GM21423 (cell line): ENCODE data around the gene RAPGEF4.

Source experiments
- ATAC-seq: cut with Tn5 transposase; IDR thresholded peaks from one replicate; pipeline ENCODE4 v1.9.1; 2021; ENCODE audit warnings: mild to moderate bottlenecking, moderate library complexity; ENCODE audit not compliant: unreplicated experiment

RAPGEF4 gene

DNA sequence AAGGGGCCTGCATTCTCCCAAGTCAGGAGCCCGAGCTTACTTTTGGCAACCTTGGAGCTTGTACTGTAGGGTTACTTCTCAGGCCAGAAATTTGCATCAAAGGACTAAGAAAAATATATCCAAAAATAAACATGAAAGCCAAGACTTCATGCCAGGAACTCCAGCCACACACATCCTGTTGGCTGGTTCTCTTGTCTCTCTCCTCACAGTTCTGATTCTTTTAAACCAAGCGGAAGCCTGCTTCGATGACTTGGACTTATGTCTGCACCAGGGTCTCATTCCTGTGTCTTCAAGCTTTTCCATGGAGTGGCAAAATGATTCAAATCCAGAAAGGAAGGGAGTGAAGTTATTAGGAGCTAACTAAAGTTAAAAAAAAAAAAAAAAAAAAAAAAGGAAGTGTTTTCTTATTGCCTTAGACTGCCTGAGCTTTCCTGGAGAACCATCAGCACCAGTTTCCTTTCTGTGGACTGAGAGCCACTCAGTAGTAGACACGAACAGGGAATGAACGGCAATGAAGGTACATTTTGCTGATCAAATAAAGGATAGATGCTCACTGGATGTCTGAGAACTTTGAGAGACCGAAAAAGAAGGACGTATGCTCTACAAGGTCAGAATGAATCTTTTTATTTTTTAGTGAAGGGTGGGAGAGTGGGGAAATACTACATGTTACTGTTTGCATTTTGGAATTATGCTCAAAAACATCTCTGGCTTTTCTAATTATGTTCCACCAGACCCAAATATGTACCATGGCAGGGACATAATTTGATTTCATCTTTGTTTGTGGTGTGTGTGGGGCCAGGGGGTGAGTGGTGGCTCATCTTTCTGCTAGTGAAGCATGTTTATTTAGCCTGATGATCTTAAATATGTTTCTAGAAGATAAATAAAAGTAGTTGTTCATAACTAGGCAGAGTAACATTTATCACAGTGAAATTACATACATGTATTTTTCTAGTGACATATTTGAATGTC lies 86.0 kb downstream of the RAPGEF4 start:
- no peak for ATAC-seq

DNA sequence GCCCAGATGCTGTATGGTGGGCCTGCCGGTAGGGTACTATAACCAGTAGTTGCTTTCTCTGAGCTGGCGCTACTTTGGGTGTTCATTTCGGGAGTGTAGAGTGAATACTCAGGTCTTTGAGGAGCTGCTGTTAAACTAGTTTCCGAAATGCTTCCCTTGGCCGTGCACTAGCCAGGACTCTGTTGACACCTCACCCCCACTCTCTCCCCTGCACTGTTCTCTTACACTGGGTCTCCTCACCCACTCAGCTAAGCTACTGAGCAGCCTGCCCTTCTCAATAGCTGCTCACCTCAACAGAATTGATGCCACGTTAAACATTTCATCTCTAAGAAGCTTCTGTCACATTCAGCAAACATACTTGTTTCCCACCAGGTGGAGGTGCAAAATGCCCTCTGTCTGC lies 86.9 kb downstream of the RAPGEF4 start:
- no peak for ATAC-seq

DNA sequence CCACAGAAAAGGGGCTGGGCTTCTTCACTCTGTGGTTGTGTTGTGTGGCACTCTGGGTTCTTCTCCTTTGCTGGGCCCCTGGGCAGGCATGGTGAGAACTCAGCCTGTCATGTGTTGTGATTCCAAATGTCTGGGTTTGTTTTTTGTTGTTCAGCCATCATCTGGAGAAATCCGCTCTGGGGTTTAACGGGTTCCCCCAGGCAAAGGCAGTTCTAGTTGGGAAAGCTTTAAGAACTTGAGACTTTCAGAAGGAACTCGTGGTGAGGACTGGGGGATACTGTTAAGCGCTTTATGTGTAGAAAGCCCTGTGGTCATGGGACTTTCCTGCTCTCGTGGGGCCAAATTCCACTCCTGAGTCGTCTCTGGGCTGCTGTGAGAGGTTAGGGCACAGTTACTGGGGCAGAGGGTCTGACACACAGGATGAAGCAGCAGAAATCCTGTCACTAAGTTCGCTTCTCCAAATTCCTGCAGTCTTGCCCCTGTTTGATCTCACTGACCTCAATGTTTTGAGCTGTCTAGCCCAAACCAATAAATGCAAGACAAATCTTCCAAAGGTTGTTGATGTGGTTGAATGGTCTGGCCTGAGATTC lies 87.7 kb downstream of the RAPGEF4 start:
- ATAC-seq, result no peak

DNA sequence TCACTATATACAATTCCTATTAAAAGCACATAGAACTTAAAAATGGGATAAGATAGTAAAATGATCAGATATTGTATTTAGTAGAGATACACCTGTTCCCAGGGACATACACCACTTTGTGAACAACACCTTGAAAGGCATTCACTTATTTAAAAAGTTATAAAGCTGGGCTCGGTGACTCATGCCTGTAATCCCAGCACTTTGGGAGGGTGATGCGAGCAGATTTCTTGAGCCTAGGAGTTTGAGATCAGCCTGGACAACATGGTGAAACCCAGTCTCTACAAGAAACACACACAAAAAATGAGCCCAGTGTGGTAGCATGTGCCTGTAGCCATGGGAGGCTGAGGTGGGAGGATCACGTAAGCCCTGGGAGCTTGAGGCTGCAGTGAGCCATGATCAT lies 90.9 kb downstream of the RAPGEF4 start:
- ATAC-seq, result no peak

DNA sequence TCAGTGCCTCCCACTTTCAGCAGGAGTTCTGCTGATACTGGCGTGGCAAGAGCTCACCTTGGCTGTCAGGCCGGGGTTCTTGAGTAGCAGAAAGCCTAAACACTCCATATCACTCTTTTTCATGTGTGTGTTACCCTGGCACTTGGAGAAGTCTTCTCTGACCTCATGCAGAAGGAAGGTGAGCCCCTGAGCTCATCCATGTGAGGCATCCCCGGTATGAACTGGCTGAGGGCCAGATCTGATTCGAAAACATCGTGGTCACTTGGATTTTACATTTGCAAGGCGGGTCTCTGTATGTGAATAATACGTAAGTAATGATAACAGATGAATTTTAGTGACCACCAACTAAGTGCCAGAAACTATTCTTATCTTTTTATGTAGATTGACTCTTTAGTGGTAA lies 93.6 kb downstream of the RAPGEF4 start:
- no peak for ATAC-seq

DNA sequence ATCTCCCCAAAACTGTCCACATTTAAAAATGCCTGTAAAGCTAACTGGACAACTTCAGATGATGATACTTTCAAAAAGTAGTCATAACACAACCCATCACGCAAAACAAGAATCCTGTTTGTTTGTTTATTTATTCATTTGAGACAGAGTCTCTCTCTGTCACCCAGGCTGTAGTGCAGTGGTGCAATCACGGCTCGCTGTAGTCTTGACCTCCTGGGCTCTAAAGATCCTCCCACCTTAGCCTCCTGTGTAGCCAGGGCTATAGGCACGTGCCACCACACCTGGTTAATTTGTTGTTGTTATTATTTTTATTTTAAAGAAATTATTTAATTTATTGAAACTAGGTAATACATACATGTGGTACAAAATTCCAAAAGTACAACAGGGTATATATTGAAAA lies 94.8 kb downstream of the RAPGEF4 start:
- ATAC-seq, result no peak

DNA sequence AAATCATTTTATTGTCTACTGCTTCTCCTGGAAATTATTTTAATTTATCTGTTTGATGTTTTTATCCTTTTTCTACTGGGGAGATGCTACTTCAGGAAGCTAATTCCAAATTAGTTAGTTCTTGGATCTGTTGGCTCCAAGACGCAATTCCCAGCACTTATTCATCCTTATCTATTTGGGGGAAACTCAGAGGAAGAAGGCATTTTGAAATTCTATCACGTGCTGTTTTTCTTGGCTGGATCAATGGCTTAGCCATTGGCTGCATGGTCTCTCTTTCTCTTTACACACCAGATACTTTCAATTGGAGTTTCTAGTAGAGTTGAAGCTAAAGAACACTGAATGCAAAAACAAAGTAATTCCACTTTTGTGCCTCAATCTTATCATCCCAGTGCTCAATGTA lies 98.3 kb downstream of the RAPGEF4 start:
- ATAC-seq, result no peak

DNA sequence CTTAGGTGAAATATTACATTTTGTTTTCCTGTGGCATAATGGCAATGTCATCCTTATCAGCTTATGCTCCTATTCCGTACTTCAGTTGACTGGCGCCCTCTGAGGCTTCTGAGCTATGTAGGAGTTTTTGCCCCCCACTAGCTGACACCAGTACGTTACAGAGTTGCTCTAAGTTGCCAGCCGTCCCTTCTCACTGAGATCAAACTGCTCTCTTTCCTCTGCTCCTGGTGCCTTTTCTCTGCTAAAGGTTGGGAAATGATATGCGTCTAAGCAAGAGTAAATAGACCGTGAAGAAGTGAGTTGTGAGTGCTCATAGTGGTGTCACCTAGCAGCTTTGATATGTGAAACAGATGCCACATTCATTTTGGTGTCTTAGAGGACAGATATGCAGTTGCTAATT lies 99.2 kb downstream of the RAPGEF4 start:
- no peak for ATAC-seq

DNA sequence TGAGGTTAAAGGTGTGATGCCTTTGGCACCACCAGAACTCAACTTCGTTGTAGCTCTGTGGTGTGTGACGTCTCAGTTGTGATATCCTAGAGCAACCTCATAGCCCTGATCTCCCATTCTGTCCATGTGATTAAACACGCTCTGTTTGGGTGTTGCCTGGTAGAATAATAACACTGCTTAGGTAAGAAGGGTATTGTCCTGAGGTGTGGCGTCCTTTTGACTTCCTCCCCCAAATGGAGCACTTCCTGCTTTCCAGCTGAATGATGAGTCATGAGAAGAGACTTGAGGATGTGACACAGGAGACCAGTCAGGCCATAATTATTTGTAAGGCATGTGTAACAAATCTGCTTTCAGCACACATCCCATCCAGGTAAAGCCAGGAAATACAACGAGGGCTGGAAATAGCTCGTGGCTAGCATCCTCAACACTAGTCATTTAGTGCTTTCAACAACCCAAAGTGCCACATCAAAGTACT lies 100.7 kb downstream of the RAPGEF4 start:
- ATAC-seq, result no peak

DNA sequence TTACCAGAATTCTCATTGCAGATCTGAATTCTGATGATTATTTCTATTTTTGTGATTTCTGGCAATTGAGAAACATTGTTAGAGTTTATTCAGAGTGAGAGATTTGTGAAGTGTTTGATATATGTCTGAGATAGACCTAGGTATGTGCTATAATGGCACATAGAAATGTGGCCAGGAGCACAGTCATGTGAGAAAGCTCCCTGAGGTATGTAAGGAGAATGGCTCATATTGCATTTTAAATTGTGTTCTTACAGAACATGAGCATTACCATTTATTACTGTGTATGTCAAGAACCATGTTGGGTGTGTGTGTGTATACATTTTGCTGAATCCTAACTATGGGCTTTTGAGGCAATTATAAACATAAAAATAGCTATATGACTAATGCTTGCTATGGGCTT lies 101.2 kb downstream of the RAPGEF4 start:
- ATAC-seq, result no peak

DNA sequence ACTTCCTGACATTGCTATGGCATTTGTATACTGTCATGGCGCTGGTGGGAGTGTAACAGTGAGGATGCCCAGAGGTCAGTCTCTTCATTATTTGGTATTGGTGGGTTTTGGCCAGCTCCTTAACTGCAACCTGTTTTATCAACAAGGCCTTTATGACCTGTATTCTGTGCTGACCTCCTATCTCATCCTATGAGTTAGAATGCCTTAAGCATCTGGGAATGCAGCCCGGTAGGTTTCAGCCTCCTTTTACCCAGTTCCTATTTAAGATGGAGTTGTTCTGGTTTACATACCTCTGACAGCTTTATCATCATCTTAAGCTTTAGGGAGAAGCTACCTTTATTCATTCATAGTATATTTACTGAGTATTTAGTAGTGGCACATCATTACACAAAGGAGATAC lies 103.8 kb downstream of the RAPGEF4 start:
- no peak for ATAC-seq

DNA sequence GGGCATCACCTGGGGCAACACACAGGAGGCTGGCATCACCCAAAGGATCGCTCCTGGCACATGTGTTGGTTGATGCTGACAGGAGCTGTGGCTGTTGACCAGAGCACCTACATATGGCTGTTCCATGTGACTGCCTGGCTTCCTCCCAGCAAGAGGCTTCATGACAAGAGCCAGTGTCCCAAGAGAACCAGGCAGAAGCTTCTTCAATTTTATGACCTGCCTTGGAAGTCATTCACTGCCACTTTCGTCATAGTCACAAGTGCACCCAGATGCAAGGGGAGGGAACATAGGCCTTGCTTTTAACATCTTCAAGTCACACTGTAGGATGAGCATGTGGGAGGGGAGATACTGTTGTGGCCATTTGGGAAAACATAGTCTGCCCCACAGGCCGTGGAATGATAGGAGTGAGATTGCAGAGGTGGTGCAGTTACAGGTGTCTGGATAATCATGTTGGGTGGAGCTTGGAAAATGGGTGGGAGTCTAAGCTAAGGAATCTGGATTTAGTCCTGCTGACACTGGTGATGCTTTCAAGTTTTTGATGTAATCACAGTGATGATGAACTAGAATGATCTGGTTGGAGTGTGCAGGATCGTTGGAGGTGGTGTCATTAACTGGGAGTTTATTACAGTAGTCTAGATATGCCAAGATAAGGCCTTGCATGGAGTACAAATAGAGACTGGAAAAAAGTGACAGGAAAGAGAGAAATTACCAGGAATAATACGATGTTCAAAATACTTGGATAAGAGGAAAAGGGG lies 107.0 kb downstream of the RAPGEF4 start:
- no peak for ATAC-seq

DNA sequence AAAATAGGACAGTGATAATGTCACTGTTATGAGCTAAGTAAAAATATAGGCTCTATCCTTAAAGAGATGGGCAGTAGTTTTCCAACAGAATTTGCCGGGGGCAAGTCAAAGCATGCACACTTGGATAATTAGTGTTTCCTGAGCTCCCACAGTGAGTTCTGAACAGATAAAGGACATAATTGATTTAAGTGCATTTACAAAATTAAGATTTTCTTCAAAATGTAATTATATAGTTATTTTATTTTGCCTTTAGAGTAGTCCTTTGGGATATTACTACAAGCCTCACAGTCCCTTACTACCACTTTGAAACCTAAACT lies 107.6 kb downstream of the RAPGEF4 start:
- no peak for ATAC-seq

DNA sequence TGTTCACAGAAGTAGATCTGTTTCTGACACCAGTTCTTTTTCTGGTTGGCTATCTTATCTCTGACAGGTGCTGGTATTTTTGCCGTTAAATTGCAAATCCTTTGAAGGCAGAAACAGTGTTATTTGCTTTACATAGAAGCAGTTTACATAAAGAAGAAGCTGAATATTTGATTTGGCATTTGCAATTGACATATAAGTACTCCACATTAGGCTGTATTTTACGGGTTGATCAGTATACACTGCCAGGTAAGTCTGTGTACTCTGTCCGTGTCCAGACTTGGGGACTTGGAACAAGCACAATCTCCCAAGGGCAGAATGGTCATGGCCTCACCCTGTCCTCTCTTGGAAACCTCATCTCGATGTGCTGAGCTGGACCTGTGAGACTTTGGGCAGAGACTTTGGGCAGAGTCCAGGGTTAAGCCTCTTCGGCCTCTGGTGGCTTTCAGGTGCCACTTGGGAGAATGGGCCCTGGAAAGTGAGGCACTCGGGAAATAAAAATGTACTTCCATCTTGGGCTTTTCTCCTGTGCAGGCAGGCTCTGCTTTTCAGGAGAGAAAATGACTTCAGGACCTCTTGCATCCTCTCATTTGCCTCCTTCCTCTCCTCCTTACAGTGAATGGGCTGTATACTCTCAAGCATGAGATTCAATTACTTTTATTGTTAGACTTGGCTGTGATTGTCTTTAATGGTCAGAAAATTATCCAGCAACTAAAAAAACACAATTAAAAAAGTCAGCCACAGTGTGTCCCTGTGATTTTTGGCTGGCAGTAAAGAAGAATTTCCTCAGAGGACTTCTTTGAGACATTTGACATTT lies 108.5 kb downstream of the RAPGEF4 start:
- ATAC-seq, result no peak

DNA sequence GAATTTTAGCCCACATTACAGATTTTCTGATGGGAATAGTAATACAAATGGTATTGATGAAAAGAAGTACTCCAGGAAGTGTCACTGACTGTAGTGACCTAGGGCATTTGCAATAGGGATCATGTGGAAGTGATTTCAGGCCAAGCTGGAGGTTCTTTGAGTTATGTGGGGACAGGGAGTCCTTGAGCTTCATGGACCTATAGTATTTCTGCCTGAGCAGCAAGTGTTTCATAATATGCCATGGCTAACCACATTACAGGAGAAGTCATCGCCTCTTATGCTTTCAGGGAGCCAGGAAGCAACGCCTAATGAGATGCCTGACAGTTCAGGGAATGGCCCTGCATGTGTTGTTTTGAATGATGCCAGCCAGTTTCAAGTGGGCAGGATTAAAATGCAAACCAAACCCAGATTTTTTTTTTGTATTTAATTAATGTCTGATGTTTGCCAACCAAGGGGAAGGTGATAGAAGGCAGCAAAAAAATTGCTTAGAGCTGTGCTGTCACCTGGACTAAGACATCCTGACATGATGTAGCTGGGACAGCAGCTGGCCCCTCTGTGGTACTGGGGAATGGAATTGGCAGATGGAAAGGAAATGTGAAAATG lies 109.5 kb downstream of the RAPGEF4 start:
- no peak for ATAC-seq

DNA sequence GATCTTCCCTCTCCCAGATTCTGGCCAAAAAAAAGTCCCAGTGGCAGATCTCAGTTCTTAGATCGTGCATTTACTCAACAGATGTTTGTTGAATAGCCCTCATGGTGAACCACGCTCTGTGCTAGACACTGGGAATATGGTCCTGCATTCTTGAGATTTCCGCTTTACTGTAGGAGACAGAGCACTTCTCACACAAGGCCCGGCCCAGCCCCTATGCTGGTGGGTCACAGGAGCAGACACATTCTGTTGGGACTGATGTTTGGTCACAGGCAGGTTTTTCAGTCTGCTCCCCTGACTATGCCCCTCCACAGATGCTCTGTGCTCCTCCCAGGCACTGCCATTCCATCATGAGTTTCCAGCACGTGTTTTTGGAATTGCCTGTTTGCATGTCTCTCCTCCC lies 110.9 kb downstream of the RAPGEF4 start:
- no peak for ATAC-seq

DNA sequence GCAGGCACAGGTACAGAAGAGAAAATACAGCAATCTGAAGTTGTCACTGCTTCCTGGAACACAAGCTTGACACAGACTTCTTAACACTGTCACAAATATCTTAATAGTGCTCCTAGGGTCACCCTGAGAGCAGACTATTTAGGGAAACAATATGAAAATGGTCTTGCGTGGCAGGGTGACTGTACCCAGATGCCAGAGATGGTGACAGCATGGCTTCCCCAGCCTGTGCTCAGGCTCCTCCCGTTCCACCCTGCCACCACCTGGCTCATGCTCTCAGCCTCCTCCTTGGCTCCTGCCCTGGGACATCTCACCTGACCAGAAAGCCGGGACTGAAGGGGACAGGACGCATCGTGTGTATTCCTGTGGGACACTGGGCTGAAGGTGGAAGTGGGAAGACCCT lies 111.5 kb downstream of the RAPGEF4 start:
- ATAC-seq, result no peak

DNA sequence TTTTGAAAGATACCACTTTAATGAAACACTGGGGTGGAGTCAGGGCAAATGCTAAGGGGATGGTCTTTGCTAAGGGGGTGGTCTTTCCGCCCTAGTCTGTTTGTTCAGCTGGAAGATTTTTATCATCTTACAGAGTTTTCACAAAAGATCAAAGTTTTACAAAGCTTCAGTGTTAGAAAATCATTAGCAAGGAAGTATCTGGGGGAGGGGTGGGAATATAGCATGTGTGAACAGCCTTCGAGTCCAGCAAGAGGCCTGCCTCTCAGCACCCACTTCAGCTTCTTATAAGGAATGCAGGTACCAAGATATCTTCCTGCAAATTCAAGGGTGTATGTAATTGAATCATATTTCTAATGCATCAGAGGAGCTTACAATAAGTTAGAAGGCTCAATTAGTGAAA lies 112.9 kb downstream of the RAPGEF4 start:
- no peak for ATAC-seq

DNA sequence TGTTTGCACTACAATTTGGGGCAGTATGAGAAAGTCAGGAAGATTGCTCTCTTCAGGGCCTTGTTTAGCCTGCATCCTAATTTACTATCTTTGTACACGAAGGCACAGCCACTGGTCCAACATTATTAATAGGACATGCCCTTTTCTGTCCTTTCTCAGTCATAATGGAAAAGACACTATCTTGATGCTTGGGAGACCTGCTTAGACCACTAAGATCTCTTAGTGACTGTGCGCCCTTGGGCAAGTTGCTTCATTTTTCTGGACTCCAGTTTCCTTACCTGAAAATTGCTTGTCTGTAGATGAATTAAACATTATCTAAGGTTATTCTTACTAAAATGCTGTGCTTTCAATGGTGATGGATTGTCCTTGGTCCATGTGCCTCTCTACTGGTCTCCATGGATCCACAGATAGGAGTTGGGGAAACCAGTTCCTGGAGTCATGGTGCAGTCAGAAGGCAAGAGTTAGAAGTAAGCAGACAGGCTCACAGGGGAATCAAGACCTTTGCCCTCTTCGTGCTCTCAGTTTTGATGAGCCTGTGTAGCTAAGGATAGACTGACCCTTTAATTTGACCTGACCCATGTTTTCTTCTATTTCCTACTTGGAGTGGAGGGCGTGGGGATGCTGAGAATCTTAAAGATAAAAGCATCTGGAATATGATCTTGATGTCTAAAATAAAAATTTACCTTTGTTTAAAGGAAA lies 114.0 kb downstream of the RAPGEF4 start:
- ATAC-seq, result no peak

DNA sequence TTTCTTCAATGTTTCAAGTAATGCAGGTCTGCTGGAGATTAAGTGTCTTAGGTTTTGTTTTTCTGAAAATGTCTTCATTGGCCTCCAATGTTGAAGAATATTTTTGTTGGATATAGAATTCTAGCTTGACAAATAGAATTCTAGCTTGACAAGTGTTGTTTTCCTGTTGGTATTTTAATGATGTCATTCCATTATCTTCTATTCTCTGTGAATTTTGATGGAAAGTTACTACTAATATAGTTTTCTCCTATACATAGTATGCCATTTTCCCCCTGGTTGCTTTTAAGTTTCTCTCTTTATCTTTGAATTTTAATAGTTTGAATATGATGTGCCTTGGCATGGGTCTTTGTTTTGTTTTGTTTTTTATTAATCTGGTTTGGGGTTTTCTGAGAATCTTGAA lies 119.9 kb downstream of the RAPGEF4 start:
- no peak for ATAC-seq
